Measurements from ENCODE around the gene CELA3B.

GRCh38 chr1:21955058-21955457 is 21.8 kb upstream of the CELA3B start:
- TF ChIP-seq CTCF (IDR thresholded peaks at IDR 0.05) (no peak), POLR2AphosphoS5 (IDR thresholded peaks at IDR 0.05) (no peak), POLR2A (IDR thresholded peaks at IDR 0.05) (no peak)

Data from suprapubic skin (tissue), 4 donors.